SJSA1 (cell line): ENCODE measurements around the gene CAB39L. TPM values are rescaled to one million over a fixed set of nuclear protein-coding genes. Genes with fewer than 3 reads are reported as not detected.
A peak's percentile ranks its signal among the peaks of the same experiment; 100 is the strongest.

Experiments used
- DNase-seq, 2 experiments: peaks; one replicate each; pipeline ENCODE4 v3.0.0-alpha.2; 2015 to 2020; ENCODE audit warnings: low spot score in 2 of 2, low read depth in 1 of 2
- H3K27ac ChIP-seq: fragments of 250-450 bp; sonication (Bioruptor Pico); 2 replicates; pipeline ENCODE4 v1.5.1; 2020; ENCODE audit warnings: mild to moderate bottlenecking, moderate library complexity
- H3K27me3 ChIP-seq: fragments of 250-450 bp; sonication (Bioruptor Pico); replicated peaks from 2 replicates; pipeline ENCODE4 v1.5.1; 2020; ENCODE audit warnings: mild to moderate bottlenecking, moderate library complexity
- H3K36me3 ChIP-seq: fragments of 250-450 bp; sonication (Bioruptor Pico); 2 replicates; pipeline ENCODE4 v1.5.1; 2020; ENCODE audit warnings: mild to moderate bottlenecking
- H3K4me1 ChIP-seq: fragments of 250-450 bp; sonication (Bioruptor Pico); replicated peaks from 2 replicates; pipeline ENCODE4 v1.6.1; 2021; ENCODE audit warnings: mild to moderate bottlenecking
- H3K4me3 ChIP-seq: fragments of 250-450 bp; sonication (Bioruptor Pico); 2 replicates; pipeline ENCODE4 v1.5.1; 2020; ENCODE audit warnings: mild to moderate bottlenecking
- H3K9me3 ChIP-seq: fragments of 250-450 bp; sonication (Bioruptor Pico); replicated peaks from 2 replicates; pipeline ENCODE4 v1.5.1; 2020; ENCODE audit warnings: mild to moderate bottlenecking
- total RNA-seq: library from RNA; depleted of rRNA; stranded (reverse); fragments of >200 nt; shearing (Covaris generic); gene quantifications from 2 replicates; pipeline ENCODE4 v1.2.3, GENCODE V29; 2014

Gene CAB39L
- total RNA-seq, 1 experiment from 2014 or later = 6.5 TPM

- Histone ChIP-seq H3K9me3 (no peaks in the 10 kb centered on the region), H3K4me1 (peaks cover 3% of the 10 kb centered on the region; the same call in 1 of the 2 replicates), H3K27ac (no peak overlapping the region), H3K36me3 (no peaks in the 10 kb centered on the region), H3K27me3 (no peaks in the 10 kb centered on the region), H3K4me3 (no peak overlapping the region)
- DNase-seq = no peak
Measured at GRCh38 chr13:49369866-49370265, 74.0 kb downstream of the CAB39L start.

- Histone ChIP-seq H3K9me3 (no peaks in the 10 kb centered on the region), H3K36me3 (no peaks in the 10 kb centered on the region), H3K27ac (no peak overlapping the region), H3K4me3 (no peak overlapping the region), H3K27me3 (no peaks in the 10 kb centered on the region), H3K4me1 (no peaks in the 10 kb centered on the region)
- DNase-seq = no peak
Measured at GRCh38 chr13:49368688-49369087, 75.2 kb downstream of the CAB39L start.

GRCh38 chr13:49367640-49368422 lies 76.0 kb downstream of the CAB39L start:
- Histone ChIP-seq H3K9me3 (no peaks in the 10 kb centered on the region), H3K4me3 (no peak overlapping the region), H3K4me1 (no peaks in the 10 kb centered on the region), H3K36me3 (no peaks in the 10 kb centered on the region), H3K27me3 (no peaks in the 10 kb centered on the region), H3K27ac (no peak overlapping the region)
- DNase-seq = no peak

GRCh38 chr13:49366841-49367240 lies 77.0 kb downstream of the CAB39L start:
- H3K27ac ChIP-seq = no peak overlapping the region
- no peaks in the 10 kb centered on the region for H3K4me1 ChIP-seq
- no peak for DNase-seq
- H3K36me3 ChIP-seq = no peaks in the 10 kb centered on the region
- H3K9me3 ChIP-seq = no peaks in the 10 kb centered on the region
- H3K27me3 ChIP-seq = no peaks in the 10 kb centered on the region
- no peak overlapping the region for H3K4me3 ChIP-seq

- no peaks in the 10 kb centered on the region for H3K36me3 ChIP-seq
- H3K4me1 ChIP-seq = peaks cover 27% of the 10 kb centered on the region
- H3K27me3 ChIP-seq = no peaks in the 10 kb centered on the region
- H3K9me3 ChIP-seq = no peaks in the 10 kb centered on the region
- 0 out of 2 replicates have a peak overlapping the region, but pooled peaks have one; percentile 85 for H3K27ac ChIP-seq
- H3K4me3 ChIP-seq = no peak overlapping the region
- peak in 1 of 2 experiments; percentile 20 for DNase-seq
Measured at GRCh38 chr13:49357694-49358093, 86.2 kb downstream of the CAB39L start.

- DNase-seq = peak in 1 of 2 experiments; percentile 46
- no peak overlapping the region for H3K4me3 ChIP-seq
- H3K36me3 ChIP-seq = no peaks in the 10 kb centered on the region
- no peaks in the 10 kb centered on the region for H3K27me3 ChIP-seq
- peaks cover 34% of the 10 kb centered on the region for H3K4me1 ChIP-seq
- peak overlapping the region; percentile 85 for H3K27ac ChIP-seq
- H3K9me3 ChIP-seq = no peaks in the 10 kb centered on the region
Measured at GRCh38 chr13:49356223-49356622, 87.6 kb downstream of the CAB39L start.

- no peaks in the 10 kb centered on the region for H3K36me3 ChIP-seq
- no peaks in the 10 kb centered on the region for H3K9me3 ChIP-seq
- H3K4me3 ChIP-seq = no peak overlapping the region
- H3K4me1 ChIP-seq = peaks cover 34% of the 10 kb centered on the region
- DNase-seq = no peak
- no peak overlapping the region for H3K27ac ChIP-seq
- no peaks in the 10 kb centered on the region for H3K27me3 ChIP-seq
Measured at GRCh38 chr13:49354719-49355118, 89.1 kb downstream of the CAB39L start.

- Histone ChIP-seq H3K4me3 (no peak overlapping the region), H3K27ac (no peak overlapping the region), H3K4me1 (peaks cover 34% of the 10 kb centered on the region), H3K9me3 (no peaks in the 10 kb centered on the region), H3K27me3 (no peaks in the 10 kb centered on the region), H3K36me3 (no peaks in the 10 kb centered on the region)
- DNase-seq = no peak
Measured at GRCh38 chr13:49353908-49354307, 90.0 kb downstream of the CAB39L start.

- no peaks in the 10 kb centered on the region for H3K27me3 ChIP-seq
- DNase-seq = no peak
- H3K9me3 ChIP-seq = no peaks in the 10 kb centered on the region
- H3K36me3 ChIP-seq = no peaks in the 10 kb centered on the region
- H3K4me1 ChIP-seq = peaks cover 22% of the 10 kb centered on the region
- H3K4me3 ChIP-seq = no peak overlapping the region
- no peak overlapping the region; the same call in 1 of the 2 replicates for H3K27ac ChIP-seq
Measured at GRCh38 chr13:49351871-49352270, 92.0 kb downstream of the CAB39L start.

GRCh38 chr13:49348751-49349150 lies 95.1 kb downstream of the CAB39L start:
- H3K4me3 ChIP-seq = no peak overlapping the region
- no peak for DNase-seq
- no peaks in the 10 kb centered on the region for H3K36me3 ChIP-seq
- H3K9me3 ChIP-seq = no peaks in the 10 kb centered on the region
- H3K4me1 ChIP-seq = peaks cover 7% of the 10 kb centered on the region; the same call in 1 of the 2 replicates
- no peak overlapping the region for H3K27ac ChIP-seq
- H3K27me3 ChIP-seq = no peaks in the 10 kb centered on the region

GRCh38 chr13:49347650-49348385 lies 96.0 kb downstream of the CAB39L start:
- Histone ChIP-seq H3K9me3 (no peaks in the 10 kb centered on the region), H3K36me3 (no peaks in the 10 kb centered on the region), H3K27ac (no peak overlapping the region), H3K4me1 (peaks cover 7% of the 10 kb centered on the region; the same call in 1 of the 2 replicates), H3K4me3 (no peak overlapping the region), H3K27me3 (no peaks in the 10 kb centered on the region)
- no peak for DNase-seq

- no peak overlapping the region for H3K27ac ChIP-seq
- no peak for DNase-seq
- no peaks in the 10 kb centered on the region for H3K27me3 ChIP-seq
- H3K4me1 ChIP-seq = no peaks in the 10 kb centered on the region
- no peaks in the 10 kb centered on the region for H3K36me3 ChIP-seq
- H3K9me3 ChIP-seq = no peaks in the 10 kb centered on the region
- no peak overlapping the region for H3K4me3 ChIP-seq
Measured at GRCh38 chr13:49346460-49346859, 97.4 kb downstream of the CAB39L start.

GRCh38 chr13:49343731-49344130 lies 100.1 kb downstream of the CAB39L start:
- H3K4me1 ChIP-seq = no peaks in the 10 kb centered on the region
- no peak overlapping the region for H3K4me3 ChIP-seq
- no peak for DNase-seq
- H3K36me3 ChIP-seq = no peaks in the 10 kb centered on the region
- H3K27ac ChIP-seq = no peak overlapping the region
- no peaks in the 10 kb centered on the region for H3K9me3 ChIP-seq
- no peaks in the 10 kb centered on the region for H3K27me3 ChIP-seq

GRCh38 chr13:49343255-49343654 lies 100.6 kb downstream of the CAB39L start:
- no peak overlapping the region for H3K27ac ChIP-seq
- DNase-seq = no peak
- H3K27me3 ChIP-seq = no peaks in the 10 kb centered on the region
- H3K9me3 ChIP-seq = no peaks in the 10 kb centered on the region
- no peak overlapping the region for H3K4me3 ChIP-seq
- no peaks in the 10 kb centered on the region for H3K36me3 ChIP-seq
- H3K4me1 ChIP-seq = no peaks in the 10 kb centered on the region
